ENCODE results near the gene CCDC158. TPM values are rescaled to one million over a fixed set of nuclear protein-coding genes. Genes with fewer than 3 reads are reported as not detected.
"Not testable (repeated sequence)": the region's sequence is repeated elsewhere in the genome, so short reads cannot be mapped to it uniquely, and the experiment has no call there.

Gene CCDC158
- total RNA-seq, 1 donor from 2014 or later = not detected

DNA sequence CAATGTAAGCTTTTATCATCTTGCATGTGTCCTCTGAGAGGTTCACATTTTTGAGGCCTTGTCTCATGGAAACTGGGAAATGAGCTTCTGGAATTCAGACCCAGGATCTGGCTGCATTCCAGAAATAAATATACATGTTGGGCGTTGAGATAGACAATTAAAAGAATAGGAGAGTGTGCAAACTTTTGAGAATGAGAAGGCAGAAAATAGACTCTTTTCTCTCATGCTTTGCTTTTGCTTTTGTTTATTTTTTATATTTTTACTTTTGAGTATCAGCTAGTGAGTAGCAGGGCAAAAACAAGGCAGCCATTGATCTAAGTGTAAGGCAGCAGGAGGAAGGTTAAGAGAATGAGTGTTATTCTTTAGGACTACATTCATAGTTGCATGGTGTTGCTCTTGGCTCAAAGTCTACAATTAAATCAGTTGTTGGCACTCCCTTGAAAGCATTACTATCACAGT, 26.5 kb upstream of the CCDC158 start:
- no peaks in the 10 kb centered on the region for H3K9me3 Mint-ChIP-seq
- intact Hi-C loops (cut with micrococcal nuclease) = no loop called here
- H3K27me3 Mint-ChIP-seq (ENCODE audit: insufficient read depth) = peaks cover 3% of the 10 kb centered on the region
- DNase-seq (ENCODE audit: low spot score) = no peak
- no peaks in the 10 kb centered on the region for H3K4me1 Mint-ChIP-seq (ENCODE audit: low read depth)
- H3K36me3 Mint-ChIP-seq (ENCODE audit: low read depth) = no peaks in the 10 kb centered on the region
- no peak overlapping the region for H3K4me3 Mint-ChIP-seq
- H3K27ac Mint-ChIP-seq = no peak overlapping the region

DNA sequence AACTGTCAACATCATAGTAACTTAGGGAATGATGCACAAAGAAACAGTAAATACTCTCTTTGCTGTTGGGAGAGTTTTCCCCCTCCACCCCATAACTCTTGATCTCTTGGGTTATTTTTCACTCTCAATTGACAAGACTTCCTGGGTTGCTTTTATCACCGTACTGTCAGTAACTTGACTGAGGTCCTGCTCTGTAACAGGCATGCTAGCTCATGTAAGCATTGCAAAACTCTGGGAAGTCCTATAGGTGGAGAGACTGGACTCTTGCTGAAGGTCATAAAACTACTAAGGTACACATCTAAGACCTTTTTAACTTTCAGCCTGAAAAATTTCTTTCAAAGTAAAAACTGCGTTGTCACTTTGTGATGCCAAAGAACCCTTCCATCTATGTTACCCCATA, 25.0 kb upstream of the CCDC158 start:
- DNase-seq (ENCODE audit: low spot score) = no peak
- Mint-ChIP-seq H3K4me3 (no peak overlapping the region), H3K27ac (no peak overlapping the region)

DNA sequence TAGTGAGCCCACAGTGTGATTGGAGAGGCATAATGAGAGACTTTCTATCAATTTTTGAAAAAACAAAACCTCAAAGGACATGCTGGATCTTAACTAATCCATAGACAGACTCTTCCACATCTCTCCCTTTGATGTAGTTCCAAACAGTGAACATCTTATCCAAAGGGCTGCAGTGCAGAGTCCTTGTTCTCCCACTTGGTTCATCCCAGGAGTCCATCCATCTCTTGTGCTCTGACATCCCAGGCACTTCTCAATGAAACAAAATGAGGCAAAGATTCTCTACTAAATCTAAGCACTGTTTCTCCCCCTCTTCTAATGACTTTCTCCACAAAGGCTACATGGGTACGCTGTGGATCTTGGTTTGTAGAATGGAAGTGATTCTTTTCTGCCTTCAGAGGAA, 22.4 kb upstream of the CCDC158 start:
- no peaks in the 10 kb centered on the region for H3K9me3 Mint-ChIP-seq
- no peak for DNase-seq (ENCODE audit: low spot score)
- H3K27me3 Mint-ChIP-seq (ENCODE audit: insufficient read depth) = peaks cover 8% of the 10 kb centered on the region
- no peaks in the 10 kb centered on the region for H3K4me1 Mint-ChIP-seq (ENCODE audit: low read depth)
- no peak overlapping the region for H3K4me3 Mint-ChIP-seq
- no peaks in the 10 kb centered on the region for H3K36me3 Mint-ChIP-seq (ENCODE audit: low read depth)
- no peak overlapping the region for H3K27ac Mint-ChIP-seq
- intact Hi-C loops (cut with micrococcal nuclease) = no loop called here

More for the DNA sequence above, 25.0 kb upstream of the CCDC158 start:
- intact Hi-C loops (cut with micrococcal nuclease) = no loop called here
- H3K27me3 Mint-ChIP-seq (ENCODE audit: insufficient read depth) = peaks cover 2% of the 10 kb centered on the region
- no peaks in the 10 kb centered on the region for H3K4me1 Mint-ChIP-seq (ENCODE audit: low read depth)
- no peaks in the 10 kb centered on the region for H3K9me3 Mint-ChIP-seq
- no peaks in the 10 kb centered on the region for H3K36me3 Mint-ChIP-seq (ENCODE audit: low read depth)

DNA sequence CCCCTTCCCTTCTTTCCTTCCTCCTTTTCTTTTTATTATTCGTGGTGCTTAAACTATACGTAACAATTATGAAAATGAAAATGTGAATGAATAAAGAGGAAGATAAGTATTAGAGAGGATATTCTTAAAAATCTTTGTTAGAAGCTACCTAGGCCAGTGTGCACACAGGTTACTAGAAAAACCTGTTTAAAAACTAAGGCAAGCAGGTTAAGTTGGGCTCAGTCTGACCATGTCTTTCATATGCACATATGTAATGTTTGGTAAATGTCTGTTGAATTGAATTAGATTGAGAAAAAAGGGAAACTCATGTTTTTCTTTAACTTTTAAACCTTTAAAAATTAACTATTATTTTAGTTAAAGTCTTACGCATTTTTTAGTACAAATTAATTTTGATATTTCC, 21.9 kb upstream of the CCDC158 start:
- Mint-ChIP-seq H3K4me3 (no peak overlapping the region), H3K27me3 (ENCODE audit: insufficient read depth) (peaks cover 8% of the 10 kb centered on the region), H3K36me3 (ENCODE audit: low read depth) (no peaks in the 10 kb centered on the region), H3K4me1 (ENCODE audit: low read depth) (no peaks in the 10 kb centered on the region), H3K9me3 (no peaks in the 10 kb centered on the region), H3K27ac (no peak overlapping the region)
- intact Hi-C loops (cut with micrococcal nuclease) = no loop called here
- no peak for DNase-seq (ENCODE audit: low spot score)

DNA sequence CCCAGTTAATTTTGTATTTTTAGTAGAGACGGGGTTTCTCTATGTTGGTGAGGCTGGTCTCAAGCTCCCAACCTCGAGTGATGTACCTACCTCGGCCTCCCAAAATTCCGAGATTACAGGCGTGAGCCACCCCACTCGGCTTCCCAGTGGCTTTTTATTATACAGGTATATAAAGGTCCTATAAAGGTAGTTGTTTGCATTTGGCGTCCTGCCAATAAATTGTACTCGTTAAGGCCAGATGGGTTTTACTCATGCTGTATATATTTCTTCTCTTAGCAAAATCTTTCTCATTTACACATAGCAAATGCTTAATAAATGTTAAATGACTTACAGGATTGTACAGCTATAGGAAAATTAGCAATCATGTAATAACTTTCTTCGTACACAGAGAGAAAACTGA, 20.9 kb upstream of the CCDC158 start:
- H3K4me1 Mint-ChIP-seq (ENCODE audit: low read depth) = no peaks in the 10 kb centered on the region
- no peaks in the 10 kb centered on the region for H3K36me3 Mint-ChIP-seq (ENCODE audit: low read depth)
- H3K27me3 Mint-ChIP-seq (ENCODE audit: insufficient read depth) = peaks cover 12% of the 10 kb centered on the region
- no peak for DNase-seq (ENCODE audit: low spot score)
- intact Hi-C loops (cut with micrococcal nuclease) = no loop called here
- H3K4me3 Mint-ChIP-seq = no peak overlapping the region
- H3K9me3 Mint-ChIP-seq = no peaks in the 10 kb centered on the region
- H3K27ac Mint-ChIP-seq = no peak overlapping the region

DNA sequence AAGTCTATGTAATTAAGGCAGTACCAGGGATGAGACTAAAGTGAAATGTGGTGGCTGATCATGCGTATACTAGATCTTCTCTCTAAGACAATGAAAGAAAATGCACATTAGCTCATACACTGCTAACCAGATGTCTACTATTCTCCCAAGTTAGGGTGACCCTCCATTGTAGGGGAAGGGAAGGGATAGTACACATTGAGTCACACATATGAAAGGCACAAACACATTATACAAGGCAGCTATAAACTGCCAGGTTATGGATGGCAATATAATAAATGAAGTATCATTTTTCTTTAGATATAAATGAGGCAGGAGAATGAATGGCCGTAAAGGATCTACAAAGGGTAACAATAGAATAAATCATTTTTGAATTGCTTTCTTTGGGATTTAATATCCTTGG, 18.6 kb upstream of the CCDC158 start:
- intact Hi-C loops (cut with micrococcal nuclease) = no loop called here
- DNase-seq (ENCODE audit: low spot score) = no peak
- Mint-ChIP-seq H3K9me3 (no peaks in the 10 kb centered on the region), H3K36me3 (ENCODE audit: low read depth) (no peaks in the 10 kb centered on the region), H3K4me3 (no peak overlapping the region), H3K4me1 (ENCODE audit: low read depth) (no peaks in the 10 kb centered on the region), H3K27me3 (ENCODE audit: insufficient read depth) (peaks cover 32% of the 10 kb centered on the region), H3K27ac (no peak overlapping the region)

DNA sequence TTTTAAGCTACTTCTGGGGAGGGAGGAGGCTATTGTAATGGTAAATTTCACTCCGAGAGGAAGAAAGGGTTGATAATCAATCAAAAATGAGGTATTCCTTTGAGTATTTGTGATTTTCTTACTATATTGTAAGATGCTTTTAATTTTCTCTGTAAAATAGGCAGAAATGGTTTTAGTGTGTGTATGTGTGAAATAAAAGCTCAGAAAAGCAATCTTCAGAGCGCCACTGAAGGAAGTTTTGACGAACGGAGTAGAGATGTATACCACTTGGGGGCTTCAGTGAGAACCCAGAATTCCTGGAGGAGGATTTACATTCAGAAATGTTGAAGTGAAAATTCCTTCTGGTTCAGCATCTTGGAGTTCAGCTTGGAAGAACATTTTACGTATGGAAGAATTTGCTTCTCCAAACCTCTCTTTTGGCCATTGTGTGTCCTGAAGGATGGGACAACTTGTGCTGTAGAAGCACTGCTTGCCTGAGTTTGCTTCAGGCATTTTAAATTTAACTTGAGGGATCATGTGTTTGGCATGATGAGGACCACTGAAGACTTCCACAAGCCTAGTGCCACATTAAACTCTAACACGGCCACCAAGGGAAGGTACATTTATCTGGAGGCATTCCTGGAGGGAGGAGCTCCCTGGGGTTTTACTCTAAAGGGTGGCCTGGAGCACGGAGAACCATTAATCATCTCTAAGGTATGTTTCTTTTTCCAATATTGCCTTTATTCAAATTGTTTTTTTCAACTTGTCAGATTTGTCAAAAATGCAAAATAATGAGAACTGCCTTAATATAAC, 14.8 kb upstream of the CCDC158 start:
- Mint-ChIP-seq H3K36me3 (ENCODE audit: low read depth) (no peaks in the 10 kb centered on the region), H3K4me3 (no peak overlapping the region), H3K9me3 (no peaks in the 10 kb centered on the region), H3K4me1 (ENCODE audit: low read depth) (no peaks in the 10 kb centered on the region), H3K27ac (no peak overlapping the region), H3K27me3 (ENCODE audit: insufficient read depth) (peaks cover 43% of the 10 kb centered on the region)
- DNase-seq (ENCODE audit: low spot score) = no peak
- intact Hi-C loops (cut with micrococcal nuclease) = no loop called here

DNA sequence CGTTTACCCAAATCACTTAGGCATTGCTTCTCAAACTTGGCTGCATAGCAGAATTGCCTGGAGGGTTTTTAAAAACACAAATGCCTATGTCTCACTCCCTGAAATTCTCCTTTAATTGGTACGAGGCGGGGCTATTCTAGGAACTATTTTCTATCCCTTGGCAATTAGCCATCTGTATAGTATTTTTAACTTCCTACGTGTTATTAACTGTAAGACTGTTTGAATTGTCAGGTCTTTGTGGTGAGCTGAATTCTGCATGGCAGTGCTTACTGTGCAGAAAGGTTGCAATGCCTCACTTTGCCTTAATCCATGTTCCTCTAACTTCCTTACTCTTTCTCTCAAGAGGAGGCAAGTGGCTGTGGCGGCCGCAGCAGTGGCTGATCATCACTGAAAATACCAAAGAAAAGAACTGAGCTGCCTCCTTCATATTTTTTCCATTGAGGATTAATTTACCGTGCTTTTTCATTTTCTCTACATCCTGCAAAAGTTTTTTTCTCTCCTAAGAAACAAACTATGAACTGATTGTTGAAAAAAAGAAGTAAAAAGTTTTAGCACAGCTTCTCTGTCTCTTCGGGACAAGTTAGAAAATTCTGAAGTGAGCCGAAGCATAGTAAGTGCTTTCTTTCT, 14.1 kb upstream of the CCDC158 start, which contains the start of gene SHROOM3:
Gene SHROOM3, plus strand, starts transcription at position 329 of the 627 bp plus-strand sequence. CDS start 824 bp downstream, outside the sequence.
- Mint-ChIP-seq H3K4me1 (ENCODE audit: low read depth) (no peaks in the 10 kb centered on the region), H3K9me3 (no peaks in the 10 kb centered on the region), H3K27ac (no peak within 1 kb of the TSS), H3K4me3 (no peak within 1 kb of the TSS), H3K27me3 (ENCODE audit: insufficient read depth) (peaks cover 43% of the 10 kb centered on the region), H3K36me3 (ENCODE audit: low read depth) (no peaks in the 10 kb centered on the region)
- intact Hi-C loops (cut with micrococcal nuclease) = no loop called here
- DNase-seq (ENCODE audit: low spot score) = no peak

DNA sequence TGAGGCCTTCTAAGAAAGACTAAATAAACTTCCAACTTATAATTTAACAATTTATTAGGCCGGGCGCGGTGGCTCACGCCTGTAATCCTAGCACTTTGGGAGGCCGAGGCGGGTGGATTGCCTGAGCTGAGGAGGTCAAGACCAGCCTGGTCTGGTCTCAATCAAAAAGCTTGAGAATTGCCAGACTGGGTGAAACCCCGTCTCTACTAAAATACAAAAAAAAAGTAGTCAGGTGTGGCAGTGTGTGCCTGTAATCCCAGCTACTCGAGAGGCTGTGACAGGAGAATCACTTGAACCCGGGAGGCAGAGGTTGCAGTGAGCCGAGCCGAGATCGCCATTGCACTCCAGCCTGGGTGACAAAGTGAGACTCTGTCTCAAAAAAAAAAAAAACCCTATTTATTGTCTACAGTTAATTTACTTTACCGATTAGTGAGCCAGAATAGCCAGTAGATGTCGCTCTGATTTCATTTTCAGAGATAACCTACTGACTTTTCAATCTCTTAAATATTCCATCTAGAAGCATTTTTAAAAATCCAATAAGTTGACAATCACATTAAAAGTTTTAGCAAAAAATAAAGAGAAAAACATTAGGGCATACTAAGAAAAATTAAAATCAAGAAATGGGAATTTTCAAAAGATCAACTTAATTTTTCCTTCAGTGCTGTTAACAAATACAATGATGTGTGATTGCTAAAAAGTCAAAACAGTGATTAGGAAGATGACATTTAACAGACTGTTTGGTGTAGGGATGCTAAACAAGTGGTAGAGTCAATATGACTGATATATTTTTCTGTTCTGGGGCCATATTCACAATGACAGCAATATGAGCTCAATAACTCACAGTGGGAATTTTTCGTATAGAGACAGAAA, 9.8 kb upstream of the CCDC158 start:
- DNase-seq (ENCODE audit: low spot score) = no peak

DNA sequence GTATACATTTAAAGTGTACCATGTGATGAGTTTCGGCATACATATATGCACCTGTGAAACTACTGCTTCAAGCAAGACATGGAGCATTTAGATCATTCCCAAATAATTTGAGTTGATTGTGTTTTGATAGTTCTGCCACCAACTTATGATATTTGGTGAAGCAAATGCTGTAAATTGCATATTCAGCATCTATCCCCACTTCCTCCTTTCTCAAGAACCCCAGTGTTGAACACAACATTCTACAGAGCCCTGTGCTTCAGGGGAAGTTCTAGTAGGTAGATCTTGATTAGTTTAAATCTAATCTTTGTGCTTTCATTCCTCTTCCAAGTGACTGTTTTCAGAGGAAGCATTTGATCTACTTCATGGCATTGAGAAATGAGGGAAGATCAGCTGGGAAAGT, 8.7 kb upstream of the CCDC158 start:
- Mint-ChIP-seq H3K27me3 (ENCODE audit: insufficient read depth) (peaks cover 12% of the 10 kb centered on the region), H3K4me1 (ENCODE audit: low read depth) (no peaks in the 10 kb centered on the region), H3K9me3 (no peaks in the 10 kb centered on the region), H3K4me3 (no peak overlapping the region), H3K36me3 (ENCODE audit: low read depth) (no peaks in the 10 kb centered on the region), H3K27ac (no peak overlapping the region)
- intact Hi-C loops (cut with micrococcal nuclease) = loop anchor here (1.0 to 2.0 kb wide), 3 partner anchors 76 to 929 kb away; no protein-coding TSS in a partner anchor
- no peak for DNase-seq (ENCODE audit: low spot score)

More for the DNA sequence above, 9.8 kb upstream of the CCDC158 start:
- H3K27me3 Mint-ChIP-seq (ENCODE audit: insufficient read depth) = peaks cover 23% of the 10 kb centered on the region
- no peaks in the 10 kb centered on the region for H3K4me1 Mint-ChIP-seq (ENCODE audit: low read depth)
- no peaks in the 10 kb centered on the region for H3K9me3 Mint-ChIP-seq
- H3K4me3 Mint-ChIP-seq = no peak overlapping the region
- no peaks in the 10 kb centered on the region for H3K36me3 Mint-ChIP-seq (ENCODE audit: low read depth)
- no peak overlapping the region for H3K27ac Mint-ChIP-seq
- intact Hi-C loops (cut with micrococcal nuclease) = loop anchor here (1.0 to 2.0 kb wide), 5 partner anchors 75 to 928 kb away; no protein-coding TSS in a partner anchor

DNA sequence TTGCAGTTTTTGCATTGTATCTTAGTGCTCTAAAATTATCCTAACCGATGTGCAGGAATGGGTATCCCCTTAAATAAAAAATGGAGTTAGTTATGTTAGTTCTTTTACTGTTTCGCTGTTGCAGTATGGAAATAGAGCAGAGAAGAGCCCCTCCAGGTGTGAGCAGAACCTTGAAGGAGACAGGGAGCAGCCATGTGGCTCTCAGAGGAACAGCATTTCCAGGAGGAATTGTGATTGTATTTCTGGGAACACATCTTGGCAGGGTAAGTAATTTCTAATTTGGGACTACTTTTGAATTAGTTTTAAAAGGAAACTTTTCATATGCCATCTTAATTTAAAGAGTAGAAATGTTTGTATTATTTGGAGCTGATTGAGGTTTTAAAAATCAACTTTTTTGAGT, 5.3 kb upstream of the CCDC158 start:
- intact Hi-C loops (cut with micrococcal nuclease) = no loop called here
- peaks cover 5% of the 10 kb centered on the region for H3K27me3 Mint-ChIP-seq (ENCODE audit: insufficient read depth)
- no peaks in the 10 kb centered on the region for H3K4me1 Mint-ChIP-seq (ENCODE audit: low read depth)
- no peak overlapping the region for H3K27ac Mint-ChIP-seq
- no peaks in the 10 kb centered on the region for H3K9me3 Mint-ChIP-seq
- no peak for DNase-seq (ENCODE audit: low spot score)
- H3K36me3 Mint-ChIP-seq (ENCODE audit: low read depth) = no peaks in the 10 kb centered on the region
- H3K4me3 Mint-ChIP-seq = no peak overlapping the region

DNA sequence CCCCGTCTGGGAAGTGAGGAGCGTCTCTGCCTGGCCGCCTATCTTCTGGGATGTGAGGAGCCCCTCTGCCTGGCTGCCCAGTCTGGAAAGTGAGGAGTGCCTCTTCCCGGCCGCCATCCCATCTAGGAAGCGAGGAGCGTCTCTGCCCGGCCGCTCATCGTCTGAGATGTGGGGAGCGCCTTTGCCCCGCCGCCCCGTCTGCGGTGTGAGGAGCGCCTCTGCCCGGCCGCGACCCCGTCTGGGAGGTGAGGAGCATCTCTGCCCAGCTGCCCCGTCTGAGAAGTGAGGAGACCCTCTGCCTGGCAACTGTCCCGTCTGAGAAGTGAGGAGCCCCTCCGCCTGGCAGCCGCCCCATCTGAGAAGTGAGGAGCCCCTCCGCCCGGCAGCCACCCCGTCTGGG, 2.2 kb upstream of the CCDC158 start:
- intact Hi-C loops (cut with micrococcal nuclease); H3K36me3 Mint-ChIP-seq (ENCODE audit: low read depth); H3K27ac Mint-ChIP-seq; H3K4me1 Mint-ChIP-seq (ENCODE audit: low read depth); DNase-seq (ENCODE audit: low spot score); H3K9me3 Mint-ChIP-seq; H3K4me3 Mint-ChIP-seq: not testable (repeated sequence)
- H3K27me3 Mint-ChIP-seq (ENCODE audit: insufficient read depth) = peaks cover 18% of the 10 kb centered on the region
